Activated naive CD8-positive, alpha-beta T cell treated with anti-CD3 and anti-CD28 coated beads, Interleukin-2, amount 50 U/mL, for 16 hours (primary cell): ENCODE results near the gene ACD.

Experiments used
- DNase-seq: peaks from one replicate; pipeline ENCODE4 v3.0.0-alpha.2; 2020; ENCODE audit warnings: low read depth, low spot score

The ACD gene

DNA sequence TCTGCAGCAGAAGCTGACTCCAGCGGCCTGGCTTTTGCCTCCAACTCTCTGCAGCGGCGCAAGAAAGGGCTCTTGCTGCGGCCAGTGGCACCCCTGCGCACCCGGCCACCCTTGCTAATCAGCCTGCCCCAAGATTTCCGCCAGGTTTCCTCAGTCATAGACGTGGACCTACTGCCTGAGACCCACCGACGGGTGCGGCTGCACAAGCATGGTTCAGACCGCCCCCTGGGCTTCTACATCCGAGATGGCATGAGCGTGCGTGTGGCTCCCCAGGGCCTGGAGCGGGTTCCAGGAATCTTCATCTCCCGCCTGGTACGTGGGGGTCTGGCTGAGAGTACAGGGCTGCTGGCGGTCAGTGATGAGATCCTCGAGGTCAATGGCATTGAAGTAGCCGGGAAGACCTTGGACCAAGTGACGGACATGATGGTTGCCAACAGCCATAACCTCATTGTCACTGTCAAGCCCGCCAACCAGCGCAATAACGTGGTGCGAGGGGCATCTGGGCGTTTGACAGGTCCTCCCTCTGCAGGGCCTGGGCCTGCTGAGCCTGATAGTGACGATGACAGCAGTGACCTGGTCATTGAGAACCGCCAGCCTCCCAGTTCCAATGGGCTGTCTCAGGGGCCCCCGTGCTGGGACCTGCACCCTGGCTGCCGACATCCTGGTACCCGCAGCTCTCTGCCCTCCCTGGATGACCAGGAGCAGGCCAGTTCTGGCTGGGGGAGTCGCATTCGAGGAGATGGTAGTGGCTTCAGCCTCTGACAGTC is 2.0 kb upstream of the ACD start:
- DNase-seq = no peak

DNA sequence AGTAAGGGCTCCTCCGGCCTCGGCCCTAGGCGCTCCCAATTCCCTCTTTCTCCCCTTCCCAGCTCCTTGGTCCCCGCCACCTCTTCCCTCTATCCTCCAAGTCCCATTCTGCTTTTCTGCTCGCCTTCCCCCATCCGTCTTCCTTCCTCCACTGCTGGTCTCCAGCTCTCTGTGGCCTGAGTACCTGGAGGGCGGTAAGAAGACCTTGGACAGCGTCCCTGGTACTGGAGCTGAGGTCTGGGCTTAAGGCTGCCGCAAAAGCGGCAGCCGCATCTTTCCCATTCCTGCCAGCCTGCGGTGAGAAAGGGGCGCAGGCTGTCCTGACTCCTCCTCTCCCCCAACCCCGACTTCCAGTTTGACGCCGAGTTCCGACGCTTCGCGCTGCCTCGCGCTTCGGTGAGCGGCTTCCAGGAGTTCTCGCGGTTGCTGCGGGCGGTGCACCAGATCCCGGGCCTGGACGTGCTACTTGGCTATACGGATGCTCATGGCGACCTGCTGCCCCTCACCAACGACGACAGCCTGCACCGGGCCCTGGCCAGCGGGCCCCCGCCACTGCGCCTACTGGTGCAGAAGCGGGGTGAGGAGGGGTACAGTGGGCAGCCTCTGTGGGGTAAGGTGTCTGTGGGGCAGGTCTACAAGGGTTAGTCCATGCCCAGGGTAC is 1.2 kb upstream of the ACD start:
- DNase-seq = no peak

DNA sequence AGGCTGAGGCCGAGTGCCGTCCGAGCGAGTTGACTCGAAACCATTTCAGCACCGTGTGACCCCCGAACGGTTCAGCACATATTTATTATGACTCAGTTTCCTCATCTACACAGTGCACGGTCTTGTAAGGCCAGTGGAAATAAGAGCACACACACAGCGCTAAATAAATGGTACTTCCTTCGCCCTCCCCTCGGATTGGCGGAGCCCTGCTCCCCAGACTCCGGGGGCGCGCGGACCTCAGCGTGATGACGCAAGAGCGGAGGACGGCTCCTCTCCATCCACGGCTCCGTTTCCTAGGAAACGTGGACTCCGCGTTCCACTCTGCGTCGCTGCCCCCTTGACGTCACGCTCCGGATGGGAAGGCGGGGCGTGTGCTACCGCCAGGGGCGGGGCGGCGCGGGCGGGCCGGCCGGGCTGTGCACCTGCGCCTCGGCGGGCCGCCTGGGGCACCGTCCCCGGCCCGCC is 536 bp upstream of the ACD start, which contains the start of gene PARD6A:
TSS of gene PARD6A (plus strand) at position 397 of the 465 bp plus-strand sequence. CDS start 79 bp downstream, outside the sequence.
- peak; percentile 81 for DNase-seq

DNA sequence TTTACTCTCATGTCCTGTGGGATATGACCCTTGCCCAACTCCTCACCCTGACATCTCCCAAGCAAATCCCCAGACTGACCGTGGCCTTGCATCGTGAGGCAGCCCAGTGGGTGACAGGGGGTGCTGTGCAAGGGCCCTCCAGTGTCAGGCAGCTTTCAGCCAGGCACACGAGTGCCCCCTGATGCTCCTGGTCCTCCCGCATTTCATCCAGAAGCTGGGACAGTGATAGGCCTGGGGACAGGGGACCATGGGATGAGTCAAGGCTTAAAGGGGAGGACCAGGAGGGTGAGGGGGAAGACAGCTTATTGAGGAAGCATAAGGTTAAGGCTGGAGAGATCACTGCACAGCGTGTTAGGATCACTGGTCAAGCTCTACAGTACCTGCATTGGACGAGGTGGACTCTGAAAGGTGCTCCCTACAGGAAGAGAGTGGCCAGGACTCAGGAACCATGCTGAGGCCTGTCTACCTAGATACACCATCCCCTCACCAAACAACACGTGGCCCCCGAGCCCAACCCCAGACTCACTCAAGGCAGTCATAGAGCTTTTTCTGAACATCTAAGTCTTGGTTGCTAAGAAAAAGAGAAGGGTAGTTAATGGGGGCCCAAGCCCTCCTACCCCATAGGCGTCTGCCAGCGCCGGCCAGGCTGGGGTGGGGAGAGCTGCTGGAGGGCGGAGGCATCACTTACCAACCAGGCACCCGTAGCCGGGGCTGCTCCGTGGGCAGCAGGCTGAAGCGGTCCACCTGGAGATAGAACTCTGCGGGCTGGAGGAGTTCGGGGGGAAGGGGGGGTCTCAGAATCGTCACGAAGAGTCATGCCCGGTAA is 998 bp downstream of the ACD start:
- no peak for DNase-seq

DNA sequence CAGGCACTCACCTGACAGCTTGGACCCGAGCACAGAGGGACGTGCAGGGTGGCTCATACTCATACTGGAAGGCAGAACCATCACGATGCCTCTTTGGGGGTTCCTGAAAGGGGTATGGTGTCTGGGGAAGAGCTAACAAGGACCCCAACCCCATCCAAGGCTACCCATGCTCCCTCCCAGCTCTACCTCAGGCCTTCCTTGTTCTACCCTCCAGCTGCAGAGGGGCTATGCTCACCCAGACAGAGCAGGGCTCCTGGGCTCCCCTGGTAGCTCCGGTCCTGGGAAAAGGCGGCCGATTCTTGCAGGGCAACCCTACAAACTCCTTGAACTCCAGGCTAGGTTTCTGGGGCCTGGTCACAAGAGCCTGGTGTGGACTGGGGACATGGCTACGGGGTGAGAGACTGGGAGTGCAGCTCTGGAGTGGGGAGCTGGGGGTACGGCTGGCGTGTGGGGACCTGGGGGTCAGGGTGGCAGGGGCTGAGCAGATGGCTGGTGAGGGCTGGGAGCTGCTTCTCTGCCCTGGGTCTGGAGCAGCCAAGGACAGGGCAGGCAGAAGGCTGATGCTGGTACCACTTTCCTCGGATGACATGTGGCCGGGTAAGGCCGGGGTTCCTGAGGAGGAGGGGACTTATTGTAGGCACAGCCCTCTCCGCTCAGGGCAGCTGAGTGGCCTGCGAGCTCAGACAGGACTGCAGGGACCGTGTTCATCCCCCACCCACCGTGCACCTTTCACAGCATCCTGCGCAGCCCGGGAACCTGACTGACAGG is 2.1 kb downstream of the ACD start:
- DNase-seq = no peak

DNA sequence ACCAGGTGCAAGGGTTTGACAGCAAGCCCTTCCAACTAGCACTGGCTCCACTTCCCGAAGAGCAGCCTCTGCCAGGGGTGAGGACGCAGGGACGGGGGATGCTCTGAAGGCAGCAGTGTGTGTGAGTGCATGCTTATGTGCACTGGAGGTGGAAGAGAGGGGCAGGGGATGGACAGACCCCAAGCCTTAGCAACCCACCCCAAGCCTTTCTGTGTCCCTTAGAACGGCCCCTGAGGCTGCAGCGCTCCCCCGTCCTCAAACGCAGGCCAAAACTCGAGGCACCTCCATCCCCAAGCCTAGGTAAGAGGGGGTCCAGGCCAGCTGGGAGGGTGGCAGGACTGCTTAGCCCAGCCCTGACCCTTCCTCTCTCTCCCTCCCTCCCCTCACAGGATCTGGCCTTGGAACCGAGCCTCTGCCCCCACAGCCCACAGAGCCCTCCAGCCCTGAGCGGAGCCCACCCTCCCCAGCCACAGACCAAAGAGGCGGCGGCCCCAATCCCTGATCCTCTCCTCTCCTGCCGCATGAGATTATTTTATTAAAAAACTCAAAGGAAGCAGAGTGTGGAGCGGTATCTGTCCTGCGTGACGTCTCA is 2.9 kb downstream of the ACD start:
- no peak for DNase-seq

DNA sequence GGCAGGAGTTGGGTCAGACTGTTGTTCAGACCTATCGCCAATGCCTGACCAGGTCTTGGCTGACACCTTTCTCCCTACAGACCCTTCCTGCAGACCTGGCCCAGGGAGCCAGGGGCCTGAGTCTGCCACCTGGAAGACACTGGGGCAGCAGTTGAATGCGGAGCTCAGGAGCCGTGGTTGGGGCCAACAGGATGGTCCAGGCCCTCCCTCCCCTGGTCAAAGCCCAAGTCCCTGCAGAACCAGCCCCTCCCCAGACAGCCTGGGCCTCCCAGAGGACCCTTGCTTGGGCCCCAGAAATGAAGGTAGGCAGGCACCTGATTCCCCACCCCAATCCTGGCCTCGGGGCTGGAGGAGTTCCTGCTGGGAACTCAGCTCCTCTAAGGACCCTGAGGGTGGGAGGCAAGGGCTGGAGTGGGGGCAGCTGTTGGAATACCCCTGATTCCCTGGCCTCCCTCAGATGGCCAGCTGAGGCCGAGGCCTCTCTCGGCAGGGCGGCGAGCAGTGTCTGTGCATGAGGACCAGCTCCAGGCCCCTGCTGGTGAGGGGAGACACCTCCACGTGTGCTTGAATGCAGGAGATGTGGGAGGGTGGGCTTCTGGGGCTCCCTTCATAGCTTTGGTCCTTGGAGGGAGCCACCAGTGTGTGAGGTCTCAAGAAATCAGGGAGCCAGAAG is 3.6 kb downstream of the ACD start:
- no peak for DNase-seq

DNA sequence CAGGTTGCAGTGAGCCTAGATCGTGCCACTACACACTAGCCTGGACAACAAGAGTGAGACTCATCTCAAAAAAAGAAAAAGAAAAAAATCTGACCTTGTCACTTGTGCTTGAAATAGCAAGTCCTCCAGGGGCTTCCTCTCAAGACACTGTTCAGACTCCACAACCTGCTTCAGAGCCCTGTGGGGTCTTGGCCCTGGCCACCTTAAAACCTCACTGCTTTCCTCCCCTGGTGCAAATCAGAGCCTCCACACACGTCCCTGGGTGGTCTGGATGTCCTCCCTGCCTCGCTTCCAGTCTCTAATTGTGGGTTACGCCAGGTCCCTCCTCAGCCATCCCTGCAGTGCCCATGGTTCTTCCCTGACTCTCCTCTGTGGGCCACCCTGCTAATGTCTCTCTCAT is 4.7 kb downstream of the ACD start:
- no peak for DNase-seq

DNA sequence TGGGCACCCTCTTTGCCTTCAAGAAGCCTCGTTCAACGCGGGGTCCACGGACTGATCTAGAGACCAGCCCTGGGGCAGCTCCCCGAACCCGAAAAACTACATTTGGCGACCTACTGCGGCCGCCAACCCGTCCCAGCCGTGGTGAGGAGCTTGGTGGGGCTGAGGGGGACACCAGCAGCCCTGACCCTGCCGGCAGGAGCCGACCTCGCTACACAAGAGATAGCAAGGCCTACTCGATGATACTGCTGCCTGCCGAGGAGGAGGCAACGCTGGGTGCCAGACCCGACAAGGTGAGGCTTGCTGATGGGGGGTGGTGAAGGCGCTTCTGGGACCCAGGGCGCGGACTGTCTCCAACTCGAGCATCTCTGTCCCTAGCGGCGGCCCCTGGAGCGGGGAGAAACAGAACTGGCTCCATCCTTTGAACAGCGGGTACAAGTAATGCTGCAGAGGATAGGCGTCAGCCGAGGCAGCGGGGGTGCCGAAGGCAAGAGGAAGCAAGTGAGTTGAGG is 5.6 kb downstream of the ACD start:
- DNase-seq = no peak

DNA sequence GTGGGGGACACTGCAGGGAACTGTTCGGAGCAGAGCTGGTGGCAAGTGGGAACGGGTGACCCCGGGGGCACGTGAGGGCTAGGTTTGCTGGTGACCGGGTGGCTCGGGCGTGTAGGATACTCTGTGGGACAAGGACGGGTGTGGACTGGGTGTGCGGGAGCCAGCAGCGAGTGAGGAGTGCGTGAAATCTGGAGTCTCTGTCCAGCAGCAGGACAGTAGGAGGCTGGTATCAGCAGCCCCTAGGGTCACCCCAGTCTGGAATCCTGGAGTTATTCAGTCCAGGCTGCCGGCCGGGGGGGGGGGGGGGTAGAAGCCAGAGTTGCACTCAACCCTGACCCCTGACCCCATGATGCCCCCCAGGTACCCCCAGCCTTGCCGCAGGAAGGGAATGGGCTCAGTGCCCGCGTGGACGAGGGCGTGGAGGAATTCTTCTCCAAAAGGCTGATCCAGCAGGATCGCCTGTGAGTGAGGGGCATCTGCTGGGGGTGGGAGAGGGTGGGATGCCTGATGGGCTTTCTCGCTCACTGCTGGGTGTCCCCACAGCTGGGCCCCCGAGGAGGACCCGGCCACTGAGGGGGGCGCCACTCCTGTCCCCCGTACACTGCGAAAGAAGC is 6.2 kb downstream of the ACD start:
- DNase-seq = no peak

DNA sequence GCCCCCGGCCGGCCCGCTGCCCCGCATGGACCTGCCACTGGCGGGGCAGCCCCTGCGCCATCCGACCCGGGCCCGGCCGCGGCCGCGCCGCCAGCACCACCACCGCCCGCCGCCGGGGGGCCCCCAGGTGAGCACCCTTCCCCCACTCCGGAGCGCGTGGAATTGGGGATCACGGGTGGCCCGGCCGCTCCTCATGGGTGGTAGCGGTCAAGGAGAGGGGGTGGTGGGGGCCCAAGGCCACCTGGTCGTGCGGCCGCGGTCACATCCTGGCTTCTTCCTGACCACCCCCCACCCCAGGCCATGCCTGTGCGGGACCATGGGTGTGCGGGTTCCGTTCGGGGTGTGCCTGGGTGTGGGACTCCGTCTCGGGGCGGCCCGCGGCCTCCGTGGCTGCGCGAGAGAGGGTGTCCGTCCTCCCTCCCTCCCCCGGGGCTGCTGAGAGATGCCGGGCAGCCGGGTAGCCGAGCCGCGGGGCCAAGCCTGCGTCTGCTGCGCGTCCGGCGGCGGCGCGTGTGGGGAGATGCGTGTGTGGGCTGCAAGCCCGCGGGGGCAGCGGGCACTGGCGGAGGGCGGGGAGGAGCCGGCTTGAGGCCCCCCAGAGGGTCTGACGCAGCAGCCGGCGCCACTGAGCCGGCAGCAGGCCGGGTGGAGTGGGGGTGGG is 6.8 kb downstream of the ACD start:
- no peak for DNase-seq

DNA sequence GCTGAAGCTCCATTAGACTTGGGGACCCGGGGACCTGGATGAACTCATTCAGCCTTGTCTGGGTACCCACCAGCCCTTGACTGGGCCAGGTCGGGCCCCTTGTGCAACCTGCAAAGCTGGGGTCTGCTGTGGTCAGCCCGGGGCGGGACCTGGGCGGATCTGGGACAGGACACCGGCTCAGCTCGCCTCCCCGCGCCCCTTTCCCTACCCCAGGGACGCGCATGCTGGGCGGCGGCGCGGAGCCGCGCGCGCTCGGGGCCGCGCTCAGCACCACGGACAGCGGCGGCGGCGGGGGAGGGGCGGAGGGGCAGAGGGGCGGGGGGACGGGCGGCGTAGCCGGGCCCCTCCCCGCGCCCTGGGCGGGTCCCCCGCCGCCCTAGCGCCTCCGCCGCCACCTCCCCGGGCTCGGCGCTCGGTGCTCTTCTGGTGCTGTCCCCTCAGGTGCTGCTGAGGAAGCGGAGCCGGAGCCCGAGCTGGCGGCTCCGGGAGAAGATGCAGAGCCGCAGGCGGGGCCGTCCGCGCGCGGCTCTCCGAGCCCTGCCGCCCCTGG is 7.4 kb downstream of the ACD start:
- no peak for DNase-seq

DNA sequence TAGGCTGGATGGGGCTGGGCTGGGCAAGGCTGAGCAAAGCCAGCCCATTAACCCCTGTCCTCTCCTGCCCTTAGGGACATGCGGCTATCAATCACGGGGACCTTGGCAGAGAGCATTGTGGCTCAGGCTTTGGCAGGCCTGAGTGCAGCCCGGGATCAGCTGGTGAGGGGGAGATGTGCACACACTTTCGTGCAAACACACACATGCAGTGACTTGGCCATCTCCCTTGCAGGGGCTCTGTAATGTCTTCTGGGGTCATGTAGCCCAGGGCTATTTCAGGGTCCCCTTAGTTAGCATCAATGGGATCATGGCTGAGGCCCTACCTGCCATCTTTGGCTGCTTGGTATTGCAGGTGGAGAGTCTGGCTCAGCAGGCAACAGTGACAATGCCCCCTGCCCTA is 8.2 kb downstream of the ACD start:
- no peak for DNase-seq

DNA sequence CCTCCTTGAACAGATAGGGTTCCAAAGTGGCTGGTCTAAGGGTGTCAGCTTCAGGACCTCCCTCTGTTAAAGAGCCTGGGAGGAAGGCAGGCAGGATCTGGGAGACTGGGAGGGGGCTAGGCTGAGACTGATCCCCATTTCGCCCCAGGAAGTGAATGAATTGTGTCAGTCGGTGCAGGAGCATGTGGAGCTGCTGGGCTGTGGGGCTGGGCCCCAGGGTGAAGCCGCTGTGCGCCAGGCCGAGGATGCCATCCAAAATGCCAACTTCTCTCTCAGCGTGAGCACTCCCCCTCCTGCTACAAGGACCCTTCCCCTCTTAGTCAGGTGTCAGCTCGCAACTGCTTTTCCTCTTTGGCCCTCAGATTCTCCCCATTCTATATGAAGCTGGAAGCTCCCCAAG is 9.0 kb downstream of the ACD start:
- no peak for DNase-seq

DNA sequence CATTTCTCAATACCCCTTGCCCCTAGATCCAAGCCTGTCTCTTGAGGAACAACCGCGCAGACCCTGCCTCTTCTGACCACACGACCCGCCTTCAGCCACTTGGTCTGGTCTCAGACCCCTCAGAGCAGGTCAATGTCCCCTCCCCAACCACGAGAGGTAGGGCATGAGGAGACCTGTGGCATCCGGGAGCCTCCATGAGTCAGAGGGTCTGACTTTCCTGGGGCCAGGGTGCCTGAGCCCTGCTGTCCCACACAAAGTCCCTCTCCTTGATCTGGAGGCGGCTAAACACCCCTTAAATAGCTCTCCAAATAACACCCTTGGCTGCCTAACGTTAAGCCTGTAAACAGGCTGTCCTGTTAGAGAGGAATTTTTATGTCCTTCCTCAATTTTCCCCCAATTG is 10.0 kb downstream of the ACD start:
- DNase-seq = no peak

DNA sequence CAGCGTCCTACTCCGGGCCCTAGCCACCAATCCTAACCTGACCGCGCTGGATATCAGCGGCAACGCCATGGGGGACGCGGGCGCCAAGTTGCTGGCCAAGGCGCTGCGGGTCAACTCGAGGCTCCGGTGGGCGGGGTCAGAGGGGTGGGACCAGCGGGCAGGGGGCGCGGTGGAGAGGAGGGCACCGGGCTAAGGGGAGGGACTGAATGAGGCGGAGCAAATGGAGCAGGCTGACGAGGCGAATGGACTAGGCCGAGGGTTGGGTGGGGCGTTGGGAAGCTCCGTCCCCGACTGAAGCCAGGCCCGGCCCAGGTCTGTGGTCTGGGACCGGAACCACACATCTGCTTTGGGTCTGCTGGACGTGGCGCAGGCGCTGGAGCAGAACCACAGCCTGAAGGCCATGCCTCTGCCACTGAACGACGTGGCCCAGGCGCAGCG is 10.5 kb downstream of the ACD start:
- DNase-seq = no peak

DNA sequence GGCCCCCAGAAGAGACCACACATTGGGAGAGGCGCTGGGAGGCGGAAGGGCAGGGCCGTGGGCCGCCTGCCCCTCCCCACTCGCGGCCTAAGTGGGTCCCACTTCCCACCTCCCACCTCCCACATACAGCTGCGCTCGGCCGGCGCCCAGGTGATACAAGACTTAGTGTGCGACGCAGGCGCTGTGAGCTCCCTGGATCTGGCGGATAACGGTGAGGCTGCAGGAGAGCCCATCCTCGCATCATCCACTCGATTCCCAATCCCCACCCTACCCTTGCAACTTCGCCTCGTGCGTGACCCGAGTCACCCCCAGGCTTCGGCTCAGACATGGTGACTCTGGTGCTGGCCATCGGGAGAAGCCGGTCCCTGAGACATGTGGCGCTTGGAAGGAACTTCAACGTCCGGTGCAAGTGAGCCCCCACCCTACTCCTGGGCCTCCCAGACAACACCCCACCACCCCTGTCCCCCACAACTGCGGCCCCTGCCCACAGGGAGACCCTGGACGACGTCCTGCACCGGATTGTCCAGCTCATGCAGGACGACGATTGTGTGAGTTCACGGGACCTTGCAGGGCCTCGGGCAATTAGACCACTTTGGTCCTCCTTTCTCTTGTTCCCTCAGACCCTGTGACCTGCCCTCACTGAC is 11.2 kb downstream of the ACD start:
- no peak for DNase-seq

DNA sequence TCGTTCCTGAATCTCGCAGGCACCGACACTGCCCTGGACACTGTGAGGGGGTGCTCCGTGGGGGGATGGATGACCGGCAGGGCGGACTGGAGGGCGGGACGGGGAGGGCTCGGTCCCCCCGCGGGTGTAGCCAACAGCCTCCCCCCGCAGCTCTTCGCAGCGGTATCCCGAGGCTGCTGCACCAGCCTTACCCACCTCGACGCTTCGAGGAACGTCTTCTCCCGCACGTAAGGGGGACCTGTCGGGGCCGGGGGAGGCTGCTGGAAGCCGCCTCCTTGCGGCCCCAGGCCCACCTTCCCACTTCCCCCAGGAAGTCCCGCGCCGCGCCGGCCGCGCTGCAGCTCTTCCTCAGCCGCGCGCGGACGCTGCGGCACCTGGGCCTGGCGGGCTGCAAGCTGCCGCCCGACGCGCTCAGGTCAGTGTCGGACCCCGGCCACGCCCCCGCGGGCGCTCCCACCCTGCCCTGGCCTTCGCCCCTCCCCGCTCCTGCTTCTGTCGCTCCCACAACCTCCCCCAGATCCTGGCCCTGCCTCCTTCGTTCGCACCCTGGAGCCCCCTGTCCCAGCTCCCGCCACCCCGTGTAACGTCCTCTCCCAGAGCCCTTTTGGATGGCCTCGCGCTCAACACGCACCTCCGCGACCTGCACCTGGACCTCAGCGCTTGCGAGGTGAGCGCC is 11.8 kb downstream of the ACD start:
- no peak for DNase-seq
